ENCODE results near the gene HMBS.
"Not testable (repeated sequence)": the region's sequence is repeated elsewhere in the genome, so short reads cannot be mapped to it uniquely, and the experiment has no call there.

Gene HMBS

DNA sequence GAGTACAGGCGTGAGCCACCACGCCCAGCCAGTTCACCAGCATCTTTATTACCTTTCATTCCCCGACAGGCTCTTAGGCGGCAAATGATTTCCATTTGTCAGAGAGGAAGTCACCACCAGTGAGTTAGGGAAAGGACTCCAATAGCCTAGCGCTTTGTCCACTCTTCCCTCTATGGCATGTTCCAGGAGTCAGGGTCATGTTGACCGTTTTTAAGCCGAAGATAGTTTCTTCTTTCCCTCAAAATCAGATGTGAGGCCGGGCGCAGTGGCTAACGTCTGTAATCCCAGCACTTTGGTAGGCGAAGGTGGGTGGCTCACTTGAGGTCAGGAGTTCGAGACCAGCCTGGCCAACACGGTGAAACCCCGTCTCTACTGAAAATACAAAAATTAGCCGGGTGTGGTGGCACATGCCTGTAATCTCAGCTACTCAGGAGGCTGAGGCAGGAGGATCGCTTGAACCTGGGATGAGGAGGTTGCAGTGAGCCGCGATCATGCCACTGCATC is 18.5 kb downstream of the HMBS start:
- DNase-seq: not testable (repeated sequence)

DNA sequence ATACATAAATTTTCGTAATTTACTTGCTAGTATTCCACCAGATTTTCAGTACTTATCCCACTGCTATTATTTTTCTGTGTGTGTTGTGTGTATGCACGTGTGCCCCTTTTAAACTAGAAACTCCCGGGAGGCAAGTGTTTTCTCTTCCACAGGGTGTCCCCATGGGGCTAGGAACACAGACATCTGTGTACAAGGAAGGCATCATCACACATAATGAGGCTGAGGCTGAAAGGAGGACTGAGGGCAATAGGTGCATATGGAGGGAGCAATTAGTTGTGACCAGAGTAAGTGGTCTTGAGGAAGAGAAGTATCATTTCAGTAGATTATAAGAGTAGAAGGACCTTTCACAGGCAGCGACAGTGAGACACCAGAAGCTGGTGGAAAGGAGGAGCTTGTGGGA is 19.1 kb downstream of the HMBS start:
- no peak for DNase-seq

DNA sequence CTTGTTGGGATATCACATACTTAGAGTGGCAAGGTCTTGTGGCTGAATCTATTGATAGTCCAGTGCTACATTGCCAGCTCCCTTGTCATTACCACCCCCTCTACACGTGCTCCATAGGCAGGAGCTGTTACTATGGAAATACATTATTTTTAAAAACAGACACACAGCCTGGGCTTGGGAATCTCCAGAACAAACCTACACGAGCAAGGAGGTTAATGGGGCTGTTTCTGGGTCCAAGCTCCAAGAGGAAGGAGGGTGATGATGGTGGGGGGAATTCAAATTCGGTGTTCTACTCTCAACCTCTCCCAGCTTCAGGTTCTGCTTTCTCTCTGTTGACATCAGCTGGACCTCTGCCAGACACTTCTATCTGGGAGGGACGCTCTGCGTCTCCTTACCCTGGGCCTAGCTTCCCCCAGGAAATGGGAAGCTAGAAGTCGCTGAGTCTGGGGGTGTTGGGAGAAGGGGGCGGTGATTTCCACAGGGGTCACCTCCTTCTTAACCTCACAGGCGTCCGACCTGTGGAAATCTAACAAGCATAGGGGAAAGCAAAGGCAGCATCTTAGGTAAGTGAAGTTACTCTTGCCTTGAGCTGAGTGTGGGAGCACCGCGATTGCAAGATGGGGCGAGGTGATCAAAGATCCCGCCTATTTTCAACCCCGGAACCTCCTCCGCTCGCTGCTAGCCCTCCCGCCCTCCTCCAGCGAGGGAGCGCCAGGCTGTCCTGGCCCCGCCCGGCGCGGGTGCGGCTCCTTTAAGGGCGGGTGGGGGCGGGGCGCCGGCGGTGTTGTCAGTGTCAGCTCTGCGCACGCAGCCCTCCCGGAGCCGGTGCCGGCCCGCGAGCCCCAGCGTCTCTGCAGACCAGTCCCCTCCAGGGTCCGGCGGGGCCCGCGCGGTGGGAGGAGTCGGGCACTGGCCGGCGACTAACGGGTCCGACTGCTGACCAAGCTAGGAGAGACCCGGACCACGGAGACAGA is 22.2 kb downstream of the HMBS start, which contains the start of gene C2CD2L:
C2CD2L (plus strand) TSS at position 781 of the 974 bp plus-strand sequence. CDS start 398 bp downstream, outside the sequence.
- DNase-seq: peak; percentile 93

DNA sequence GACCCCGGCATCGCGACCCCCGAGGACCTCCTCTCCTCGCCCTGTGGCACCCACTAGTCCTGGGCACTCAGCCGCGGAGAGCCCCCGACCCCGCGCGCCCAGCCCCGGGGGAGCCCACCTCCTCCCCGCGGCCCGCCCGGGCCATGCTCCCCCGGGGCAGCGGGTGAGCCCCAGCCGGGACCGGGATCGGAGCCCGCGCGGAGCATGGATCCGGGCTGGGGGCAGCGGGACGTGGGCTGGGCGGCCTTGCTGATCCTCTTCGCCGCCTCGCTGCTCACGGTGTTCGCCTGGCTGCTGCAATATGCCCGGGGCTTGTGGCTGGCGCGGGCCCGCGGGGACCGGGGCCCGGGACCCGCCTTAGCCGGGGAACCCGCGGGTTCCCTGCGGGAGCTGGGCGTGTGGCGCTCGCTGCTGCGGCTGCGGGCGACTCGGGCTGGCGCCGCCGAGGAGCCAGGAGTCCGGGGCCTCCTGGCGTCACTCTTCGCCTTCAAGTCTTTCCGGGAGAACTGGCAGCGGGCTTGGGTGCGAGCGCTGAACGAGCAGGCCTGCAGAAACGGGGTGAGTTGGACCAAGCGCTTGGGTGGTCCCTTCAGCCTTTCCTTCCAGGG is 23.0 kb downstream of the HMBS start:
- DNase-seq: no peak

GRCh38 chr11:119108146-119108856 is 23.6 kb downstream of the HMBS start:
- DNase-seq: peak; percentile 60

DNA sequence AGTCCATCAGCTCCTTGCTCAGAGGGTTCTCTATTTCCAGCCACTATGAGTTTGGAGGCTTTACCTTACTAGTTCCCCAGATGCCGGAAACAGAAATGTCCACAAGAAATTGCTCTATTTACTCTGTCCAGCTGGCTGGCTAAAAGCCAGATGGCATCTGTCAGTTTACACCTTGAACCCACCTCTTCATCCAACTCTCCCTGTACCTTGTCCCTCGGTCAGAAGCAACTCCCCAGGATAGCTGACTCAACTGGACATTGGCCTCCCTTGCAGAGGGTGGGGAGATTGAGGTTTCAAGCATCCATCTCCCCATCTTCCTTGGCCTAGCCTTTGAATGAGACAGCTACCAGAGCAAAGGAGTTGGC is 24.2 kb downstream of the HMBS start:
- DNase-seq: no peak

DNA sequence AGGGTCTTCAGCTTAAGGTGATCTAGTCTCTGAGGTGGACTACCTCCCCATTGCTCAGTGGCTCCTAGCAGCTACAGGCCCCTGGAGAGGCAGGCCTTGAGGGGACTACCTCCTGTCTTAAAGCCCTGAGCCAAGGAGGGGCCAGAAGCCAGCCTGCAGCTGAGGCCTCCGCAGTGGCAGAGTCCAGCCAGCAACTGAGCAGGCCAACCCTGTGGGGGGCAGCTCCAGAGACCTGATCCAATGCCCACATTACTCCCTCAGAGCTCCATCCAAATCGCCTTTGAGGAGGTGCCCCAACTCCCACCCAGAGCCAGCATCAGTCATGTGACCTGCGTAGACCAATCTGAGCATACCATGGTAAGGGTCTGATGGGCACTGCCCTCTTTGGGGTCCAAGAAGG is 25.2 kb downstream of the HMBS start:
- no peak for DNase-seq

GRCh38 chr11:119110439-119110838 is 25.8 kb downstream of the HMBS start:
- no peak for DNase-seq

GRCh38 chr11:119111361-119111925 is 26.8 kb downstream of the HMBS start:
- DNase-seq: no peak

- DNase-seq: no peak
These were observed 27.8 kb downstream of the HMBS start for GRCh38 chr11:119112314-119113020.

- no peak for DNase-seq
These were observed 29.0 kb downstream of the HMBS start for GRCh38 chr11:119113716-119114115.

DNA sequence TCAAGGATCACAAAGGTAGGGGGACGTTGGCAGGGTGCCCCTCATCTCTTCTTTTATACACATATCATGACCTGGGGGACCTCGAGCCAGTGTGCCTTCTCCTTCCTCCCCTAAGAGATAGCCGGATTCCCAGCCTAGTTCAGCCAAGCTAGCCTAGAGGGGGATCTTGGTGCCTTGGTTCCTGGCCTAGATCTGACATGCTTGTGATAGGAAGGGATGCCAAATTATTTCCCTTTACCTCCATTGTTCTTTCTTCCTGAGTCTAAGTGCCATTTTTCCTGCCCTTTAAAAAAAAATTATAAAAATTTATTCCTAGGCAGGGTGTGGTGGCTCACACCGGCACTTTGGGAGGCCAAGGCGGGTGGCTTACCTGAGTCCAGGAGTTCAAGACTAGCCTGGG is 29.7 kb downstream of the HMBS start:
- DNase-seq: no peak

DNA sequence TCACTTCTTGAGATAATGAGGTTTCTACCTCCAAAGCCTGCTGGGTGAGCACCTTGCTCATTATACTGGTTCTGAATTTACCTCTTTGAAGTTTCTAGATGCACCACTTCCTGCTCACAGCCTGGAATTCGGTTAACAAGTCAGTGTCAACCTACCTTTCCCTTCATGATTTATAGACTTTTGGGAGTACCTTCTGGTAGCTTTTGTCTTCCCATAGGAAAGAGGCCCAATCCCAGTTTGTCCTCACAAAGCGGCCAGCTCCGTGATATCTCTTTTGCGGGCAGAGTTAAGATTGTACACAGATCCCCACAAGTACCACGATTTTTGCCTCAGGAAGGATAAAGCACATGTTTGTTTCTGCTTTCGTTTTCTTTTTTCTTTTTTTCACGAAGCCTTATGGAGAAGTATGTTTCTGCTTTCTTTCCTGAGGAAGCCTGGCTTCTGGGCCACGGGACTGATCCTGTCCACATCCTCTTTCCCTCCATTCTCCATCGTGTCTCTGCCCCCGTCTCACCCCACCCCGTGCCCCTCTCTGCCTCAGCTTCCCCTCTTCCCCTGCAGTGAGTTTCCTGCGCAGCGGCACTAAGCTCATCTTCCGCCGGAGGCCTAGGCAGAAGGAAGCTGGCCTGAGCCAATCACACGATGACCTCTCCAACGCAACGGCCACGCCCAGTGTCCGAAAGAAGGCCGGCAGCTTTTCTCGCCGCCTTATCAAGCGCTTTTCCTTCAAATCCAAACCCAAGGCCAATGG is 31.0 kb downstream of the HMBS start:
- no peak for DNase-seq

- DNase-seq: no peak
These were observed 31.5 kb downstream of the HMBS start for GRCh38 chr11:119116235-119116594.

DNA sequence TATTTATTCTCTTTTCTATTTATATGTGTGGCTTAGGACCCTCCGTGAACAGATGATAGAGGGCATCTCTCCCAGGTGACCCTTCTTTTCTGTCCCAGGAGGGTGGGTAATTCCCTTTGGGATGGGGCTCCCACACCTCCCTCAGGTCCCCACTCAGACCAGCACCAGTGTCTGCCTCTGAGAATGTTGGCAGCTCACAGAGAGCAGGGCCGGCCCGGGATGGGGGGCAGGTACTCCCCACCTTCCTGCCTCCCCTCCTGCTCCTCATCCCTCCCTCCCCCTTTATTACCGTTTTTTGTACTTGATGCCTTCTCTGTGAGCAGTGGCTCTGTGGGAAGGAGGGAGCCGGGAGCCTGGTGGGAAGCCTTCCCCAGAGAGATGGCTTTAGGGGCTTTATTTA is 31.9 kb downstream of the HMBS start:
- DNase-seq: no peak

- no peak for DNase-seq
These were observed 32.5 kb downstream of the HMBS start for GRCh38 chr11:119117004-119117706.

DNA sequence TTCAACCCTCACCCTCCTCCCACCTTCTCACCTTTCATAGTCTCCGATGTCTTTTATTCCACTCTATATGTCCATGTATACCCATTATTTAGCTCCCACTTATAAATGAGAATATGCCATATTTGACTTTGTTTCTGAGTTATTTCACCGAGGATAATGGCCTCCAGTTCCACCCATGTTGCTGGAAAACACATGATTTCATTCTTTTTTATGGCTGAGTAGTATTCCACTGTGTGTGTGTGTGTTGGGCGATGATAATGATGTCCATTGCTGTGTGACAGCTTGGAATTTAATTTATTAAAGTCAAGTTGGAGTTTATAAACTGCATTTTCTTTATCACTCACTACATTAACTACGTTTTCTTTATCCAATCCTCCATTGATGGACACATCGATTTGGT is 33.5 kb downstream of the HMBS start:
- DNase-seq: no peak

GRCh38 chr11:119118946-119119345 is 34.3 kb downstream of the HMBS start:
- DNase-seq: no peak

DNA sequence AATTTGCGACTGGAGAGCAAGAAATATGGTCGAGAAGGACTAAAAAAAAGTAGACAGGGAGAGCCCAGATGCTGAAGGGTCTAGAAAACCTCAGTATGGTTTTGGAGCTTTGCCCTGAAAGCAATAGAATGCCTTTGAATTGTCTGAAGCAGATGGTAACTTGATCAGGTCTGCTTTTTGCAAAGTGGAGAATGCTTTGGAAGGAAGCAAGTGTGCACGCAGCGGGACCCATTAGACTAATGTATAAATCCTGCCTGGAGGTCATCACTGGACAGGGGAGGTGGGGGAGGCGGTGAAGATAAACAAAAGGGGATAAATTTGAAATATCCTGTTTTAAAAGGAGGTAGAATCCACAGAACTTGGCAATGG is 35.9 kb downstream of the HMBS start:
- DNase-seq: peak; percentile 55

DNA sequence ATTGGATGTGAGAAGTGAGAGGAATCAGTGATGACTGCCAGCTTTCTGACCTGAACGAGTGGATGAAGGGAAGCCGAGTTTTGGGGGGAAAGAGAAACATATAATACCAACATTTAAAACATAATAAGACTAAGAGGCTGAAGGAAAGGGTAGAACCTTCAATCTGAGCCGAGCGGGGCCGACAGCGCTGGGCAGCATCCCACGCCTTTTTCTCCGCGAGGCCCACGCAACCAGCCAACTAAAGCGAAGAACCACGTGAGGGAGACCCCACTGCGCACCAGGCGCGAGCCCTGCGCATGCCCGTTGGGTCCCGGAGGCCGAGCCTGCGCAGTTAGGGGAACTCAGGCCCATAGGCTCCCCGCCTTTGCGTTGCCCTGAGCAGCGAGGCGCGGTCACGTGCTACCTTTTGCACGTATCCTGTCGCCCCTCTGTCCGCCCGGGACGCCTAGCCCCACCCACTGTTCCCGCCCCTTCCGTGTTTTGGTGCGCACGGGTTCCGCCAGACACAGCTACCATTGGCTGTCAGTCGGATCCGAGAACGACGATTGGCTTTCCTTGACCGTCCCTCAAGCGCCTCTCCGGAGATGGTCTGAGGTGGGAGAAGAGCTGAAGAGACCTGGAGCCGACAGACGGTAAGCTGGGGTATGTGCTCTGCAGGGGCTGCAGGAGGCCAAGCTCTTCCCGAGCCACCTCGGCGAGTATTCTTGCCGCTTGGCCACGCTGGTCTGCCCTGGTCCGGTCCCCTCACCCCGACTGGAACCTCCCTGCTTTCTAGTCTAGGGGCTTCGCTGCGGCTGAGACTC is 36.5 kb downstream of the HMBS start, which contains the start of gene HINFP:
HINFP (plus strand) TSS at position 573 of the 803 bp plus-strand sequence. CDS start 5,365 bp downstream, outside the sequence.
- peak; percentile 99 for DNase-seq

All from COR-L47 (cell line).